ENCODE measurements around the gene NCF4. TPM values are rescaled to one million over a fixed set of nuclear protein-coding genes. Genes with fewer than 3 reads are reported as not detected.

The NCF4 gene
- total RNA-seq, 1 experiment from 2014 or later, result not detected

- no peaks in the 10 kb centered on the region for H3K4me1 ChIP-seq (ENCODE audit: insufficient read depth, low read length, poor library complexity, severe bottlenecking)
- no peak for DNase-seq (ENCODE audit: low spot score)
- BruUV-seq (replicated peaks), result no TSS peak
- CTCF ChIA-PET, result no interaction called here
- no peaks in the 10 kb centered on the region for H3K36me3 ChIP-seq (ENCODE audit: insufficient read depth, low read length, poor library complexity, severe bottlenecking)
- no peak for TF ChIP-seq EZH2 (IDR thresholded peaks at IDR 0.05; ENCODE audit: borderline replicate concordance, low read depth, low read length, poor library complexity, severe bottlenecking)
- no peak for TF ChIP-seq CTCF (conservative IDR thresholded peaks at IDR 0.05; ENCODE audit: low read depth, low read length)
- POLR2A ChIA-PET (ENCODE audit: low non-redundant PET), result no interaction called here
- H3K27me3 ChIP-seq (replicated peaks; ENCODE audit: insufficient read depth, low read depth, low read length, poor library complexity), result peaks cover 4% of the 10 kb centered on the region
- H3K27ac ChIP-seq (ENCODE audit: low read depth, low read length, poor library complexity, severe bottlenecking), result no peak overlapping the region
- H3K9me3 ChIP-seq (ENCODE audit: low read depth, low read length, poor library complexity, severe bottlenecking), result no peaks in the 10 kb centered on the region
- no peak overlapping the region for H3K4me3 ChIP-seq (ENCODE audit: low read depth, low read length, poor library complexity, severe bottlenecking)
- intact Hi-C loops (cut with micrococcal nuclease; ENCODE audit: unreplicated experiment), result no loop called here
Observed at GRCh38 chr22:36839356-36840073, 21.3 kb upstream of the NCF4 start.

DNA sequence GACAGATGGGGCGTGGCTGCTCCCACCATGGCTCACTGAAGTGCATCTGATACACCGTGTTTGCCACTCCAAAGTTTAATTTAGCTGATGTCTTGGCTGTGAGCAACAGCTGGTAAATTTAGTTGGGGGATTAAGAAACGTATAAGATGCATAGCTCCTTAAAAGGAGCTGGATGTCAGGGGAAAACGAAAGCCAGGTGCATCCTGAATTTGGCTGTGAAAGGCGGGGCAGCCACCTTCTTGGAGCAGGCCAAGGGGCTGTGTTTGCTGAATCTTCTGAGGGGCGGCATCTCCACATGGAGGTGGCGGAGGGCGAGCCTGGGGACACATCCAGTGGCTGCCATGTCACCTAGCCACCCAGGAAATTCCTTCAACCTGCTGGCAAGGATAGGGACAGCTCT, 20.7 kb upstream of the NCF4 start:
- ChIA-PET POLR2A (ENCODE audit: low non-redundant PET) (no interaction called here), CTCF (no interaction called here)
- no TSS peak for BruUV-seq (replicated peaks)
- no peak overlapping the region for H3K4me3 ChIP-seq (ENCODE audit: low read depth, low read length, poor library complexity, severe bottlenecking)
- no peaks in the 10 kb centered on the region for H3K4me1 ChIP-seq (ENCODE audit: insufficient read depth, low read length, poor library complexity, severe bottlenecking)
- no peak overlapping the region for H3K27ac ChIP-seq (ENCODE audit: low read depth, low read length, poor library complexity, severe bottlenecking)
- no peak for TF ChIP-seq CTCF (conservative IDR thresholded peaks at IDR 0.05; ENCODE audit: low read depth, low read length)
- no peak for TF ChIP-seq EZH2 (IDR thresholded peaks at IDR 0.05; ENCODE audit: borderline replicate concordance, low read depth, low read length, poor library complexity, severe bottlenecking)
- H3K27me3 ChIP-seq (replicated peaks; ENCODE audit: insufficient read depth, low read depth, low read length, poor library complexity), result peaks cover 4% of the 10 kb centered on the region
- intact Hi-C loops (cut with micrococcal nuclease; ENCODE audit: unreplicated experiment), result no loop called here
- DNase-seq (ENCODE audit: low spot score), result no peak
- no peaks in the 10 kb centered on the region for H3K36me3 ChIP-seq (ENCODE audit: insufficient read depth, low read length, poor library complexity, severe bottlenecking)
- H3K9me3 ChIP-seq (ENCODE audit: low read depth, low read length, poor library complexity, severe bottlenecking), result no peaks in the 10 kb centered on the region

GRCh38 chr22:36846271-36846670, 14.5 kb upstream of the NCF4 start:
- ChIA-PET POLR2A (ENCODE audit: low non-redundant PET) (no interaction called here), CTCF (no interaction called here)
- H3K27ac ChIP-seq (ENCODE audit: low read depth, low read length, poor library complexity, severe bottlenecking), result no peak overlapping the region
- H3K36me3 ChIP-seq (ENCODE audit: insufficient read depth, low read length, poor library complexity, severe bottlenecking), result no peaks in the 10 kb centered on the region
- no peak for DNase-seq (ENCODE audit: low spot score)
- no peak overlapping the region for H3K4me3 ChIP-seq (ENCODE audit: low read depth, low read length, poor library complexity, severe bottlenecking)
- H3K4me1 ChIP-seq (ENCODE audit: insufficient read depth, low read length, poor library complexity, severe bottlenecking), result no peaks in the 10 kb centered on the region
- H3K27me3 ChIP-seq (replicated peaks; ENCODE audit: insufficient read depth, low read depth, low read length, poor library complexity), result peaks cover 9% of the 10 kb centered on the region
- TF ChIP-seq EZH2 (IDR thresholded peaks at IDR 0.05; ENCODE audit: borderline replicate concordance, low read depth, low read length, poor library complexity, severe bottlenecking) (no peak), CTCF (conservative IDR thresholded peaks at IDR 0.05; ENCODE audit: low read depth, low read length) (no peak)
- no TSS peak for BruUV-seq (replicated peaks)
- intact Hi-C loops (cut with micrococcal nuclease; ENCODE audit: unreplicated experiment), result no loop called here
- no peaks in the 10 kb centered on the region for H3K9me3 ChIP-seq (ENCODE audit: low read depth, low read length, poor library complexity, severe bottlenecking)
